Measurements from ENCODE around the gene WNT8B.

DNA sequence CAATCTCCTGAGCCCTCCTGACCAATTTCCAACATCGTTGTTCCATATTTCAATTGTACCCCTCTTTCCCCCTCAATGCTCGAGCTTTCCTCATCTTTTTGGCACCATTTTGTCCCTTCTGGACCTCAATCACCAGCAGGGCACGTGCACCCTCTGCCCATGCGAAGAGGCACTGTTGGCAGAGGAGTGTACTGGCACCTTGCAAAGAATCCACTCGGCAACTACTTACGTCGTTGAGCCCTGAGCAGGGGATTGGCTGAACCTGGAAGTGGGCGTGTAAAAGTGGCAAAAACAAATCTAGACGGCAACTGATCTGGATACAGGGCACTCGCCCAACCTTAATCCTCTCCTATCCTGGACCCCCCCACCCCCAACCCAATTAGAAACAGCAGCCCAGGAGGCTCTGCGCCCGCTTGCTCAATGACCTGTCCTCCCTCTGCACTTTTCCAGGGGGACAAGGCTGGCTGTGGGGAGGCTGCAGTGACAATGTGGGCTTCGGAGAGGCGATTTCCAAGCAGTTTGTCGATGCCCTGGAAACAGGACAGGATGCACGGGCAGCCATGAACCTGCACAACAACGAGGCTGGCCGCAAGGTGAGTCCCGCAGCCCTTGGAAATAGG lies 18.8 kb downstream of the WNT8B start:
- no peak for TF ChIP-seq GATA2 (IDR thresholded peaks at IDR 0.05; ENCODE audit: low read depth, low read length)
- no peak for TF ChIP-seq GATA3 (IDR thresholded peaks at IDR 0.05; ENCODE audit: low read depth, low read length)
